BJ (cell line): ENCODE data around the gene PDCL2. TPM values are rescaled to one million over a fixed set of nuclear protein-coding genes. Genes with fewer than 3 reads are reported as not detected.
"Not testable (repeated sequence)": the region's sequence is repeated elsewhere in the genome, so short reads cannot be mapped to it uniquely, and the experiment has no call there.

Experiments used
- CTCF ChIA-PET: fragments of 350-600 bp; formaldehyde crosslinking; extraction: SDS; loops from one replicate; lab custom pipeline; 2021; ENCODE audit warnings: antibody characterized with exemption, inconsistent platforms; lab: Yijun Ruan, JAX
- POLR2A ChIA-PET: fragments of 300-600 bp; sonication (Branson Sonifier 250); formaldehyde crosslinking; extraction: SDS; loops from one replicate; lab custom pipeline; 2021; ENCODE audit warnings: antibody characterized with exemption; lab: Charles Lee
- DNase-seq: peaks from one replicate; pipeline ENCODE4 v3.0.0-alpha.2; 2011; ENCODE audit warnings: low read depth
- H3K27me3 ChIP-seq: 2 replicates; pipeline ENCODE4 v1.6.0; 2011; ENCODE audit warnings: low read length; ENCODE audit not compliant: control insufficient read depth, insufficient read depth
- H3K36me3 ChIP-seq: 2 replicates; pipeline ENCODE4 v1.5.1; 2011; ENCODE audit warnings: low read length; ENCODE audit not compliant: control insufficient read depth, insufficient read depth
- H3K4me3 ChIP-seq: 2 replicates; pipeline ENCODE4 v1.5.1; 2011; ENCODE audit warnings: low read depth, mild to moderate bottlenecking, control low read depth, low read length
- polyA plus RNA-seq: library from polyadenylated mRNA; depleted of rRNA; stranded (reverse); fragments of >200 nt; gene quantifications from 2 replicates; pipeline ENCODE4 v1.2.3, GENCODE V29; 2011
- TF ChIP-seq, protein P1 (sequence below): IDR thresholded peaks from 2 replicates; pipeline ENCODE4 v1.5.1; 2011; ENCODE audit warnings: low read depth, mild to moderate bottlenecking, control low read depth, inconsistent platforms, low read length, moderate library complexity; ENCODE audit not compliant: insufficient read depth

PDCL2 gene
- polyA plus RNA-seq, 1 experiment, result not detected

DNA sequence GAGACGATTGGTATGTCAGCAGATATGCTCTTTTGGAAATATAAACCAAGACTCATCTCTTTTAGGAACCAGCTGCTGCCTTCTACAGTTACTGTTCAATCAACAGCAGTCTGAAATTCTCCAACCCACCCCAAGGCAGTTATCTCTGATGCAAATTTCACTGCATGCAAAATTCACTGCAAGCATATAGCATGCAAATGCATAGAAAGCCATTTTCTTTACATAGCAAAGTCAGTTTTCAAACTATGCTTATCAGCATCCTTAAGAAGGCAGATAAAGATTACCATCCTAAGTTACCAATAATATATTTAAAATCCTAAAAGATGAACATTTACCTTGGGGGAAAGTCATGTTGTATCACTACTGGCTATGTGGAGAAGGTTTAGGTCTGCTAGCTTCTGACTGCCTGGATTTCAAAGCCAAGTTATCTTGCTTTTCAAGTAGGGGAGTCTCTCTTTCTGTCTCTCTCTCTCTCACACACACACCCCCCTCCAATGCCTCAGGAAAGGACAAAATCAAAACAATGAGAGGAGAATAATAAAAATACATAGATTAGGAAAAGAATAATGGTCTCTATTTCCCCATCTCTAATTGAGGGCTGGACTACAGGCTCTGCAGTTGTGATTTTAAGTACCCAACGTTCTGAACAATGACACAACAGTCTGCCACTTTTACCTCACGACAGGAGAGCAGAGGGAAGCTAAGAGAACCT lies 42.5 kb upstream of the PDCL2 start:
- Histone ChIP-seq H3K4me3 (no peak overlapping the region), H3K27me3 (peaks cover 17% of the 10 kb centered on the region), H3K36me3 (no peaks in the 10 kb centered on the region)
- DNase-seq, result no peak
- POLR2A ChIA-PET, result no interaction called here
- CTCF ChIA-PET, result no interaction called here
- TF ChIP-seq, protein P1, sequence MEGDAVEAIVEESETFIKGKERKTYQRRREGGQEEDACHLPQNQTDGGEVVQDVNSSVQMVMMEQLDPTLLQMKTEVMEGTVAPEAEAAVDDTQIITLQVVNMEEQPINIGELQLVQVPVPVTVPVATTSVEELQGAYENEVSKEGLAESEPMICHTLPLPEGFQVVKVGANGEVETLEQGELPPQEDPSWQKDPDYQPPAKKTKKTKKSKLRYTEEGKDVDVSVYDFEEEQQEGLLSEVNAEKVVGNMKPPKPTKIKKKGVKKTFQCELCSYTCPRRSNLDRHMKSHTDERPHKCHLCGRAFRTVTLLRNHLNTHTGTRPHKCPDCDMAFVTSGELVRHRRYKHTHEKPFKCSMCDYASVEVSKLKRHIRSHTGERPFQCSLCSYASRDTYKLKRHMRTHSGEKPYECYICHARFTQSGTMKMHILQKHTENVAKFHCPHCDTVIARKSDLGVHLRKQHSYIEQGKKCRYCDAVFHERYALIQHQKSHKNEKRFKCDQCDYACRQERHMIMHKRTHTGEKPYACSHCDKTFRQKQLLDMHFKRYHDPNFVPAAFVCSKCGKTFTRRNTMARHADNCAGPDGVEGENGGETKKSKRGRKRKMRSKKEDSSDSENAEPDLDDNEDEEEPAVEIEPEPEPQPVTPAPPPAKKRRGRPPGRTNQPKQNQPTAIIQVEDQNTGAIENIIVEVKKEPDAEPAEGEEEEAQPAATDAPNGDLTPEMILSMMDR, result no peak

DNA sequence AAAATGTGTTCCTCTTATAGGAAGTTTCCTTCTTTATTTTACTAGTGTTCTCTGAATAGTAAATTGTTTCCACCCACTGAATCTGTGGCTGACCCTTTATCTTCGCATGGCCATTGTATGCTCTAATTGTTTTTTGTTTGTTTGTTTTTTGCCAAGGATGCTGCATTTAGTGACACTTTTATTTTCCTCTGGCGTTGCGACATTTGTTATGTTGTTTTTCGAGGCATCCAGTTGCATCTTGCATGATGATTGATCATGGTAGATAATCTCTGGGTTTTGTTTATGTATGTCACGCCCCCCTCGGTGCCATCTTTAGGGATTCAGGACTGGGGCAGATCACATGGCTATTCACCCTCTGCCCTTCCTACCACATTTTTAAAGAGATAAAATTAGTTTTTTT lies 41.9 kb upstream of the PDCL2 start:
- Histone ChIP-seq H3K27me3 (peaks cover 17% of the 10 kb centered on the region), H3K36me3 (no peaks in the 10 kb centered on the region), H3K4me3 (no peak overlapping the region)
- ChIA-PET CTCF (no interaction called here), POLR2A (no interaction called here)
- TF ChIP-seq, protein P1, result no peak
- DNase-seq, result no peak

DNA sequence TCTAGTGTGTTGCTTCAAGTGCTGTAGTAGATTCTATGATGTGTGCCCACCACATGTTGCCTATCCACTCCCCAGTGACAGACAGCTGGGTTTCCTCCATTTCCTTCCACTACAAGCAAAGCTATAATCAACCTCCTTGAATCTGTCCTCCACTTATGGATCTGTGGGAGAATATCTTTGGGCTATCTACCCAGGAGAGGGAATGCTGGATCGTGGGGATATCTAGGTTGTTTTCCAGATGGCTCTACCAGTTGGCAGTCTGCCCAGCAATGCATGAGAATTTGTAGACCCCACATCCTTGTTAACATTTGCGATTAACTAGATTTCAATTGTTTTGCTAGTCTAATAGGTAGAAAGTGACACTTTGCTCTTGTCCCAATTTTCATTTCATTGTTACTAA lies 33.8 kb upstream of the PDCL2 start:
- no peak for DNase-seq
- TF ChIP-seq, protein P1, result no peak
- H3K4me3 ChIP-seq, result no peak overlapping the region
- ChIA-PET POLR2A (no interaction called here), CTCF (no interaction called here)
- H3K36me3 ChIP-seq, result no peaks in the 10 kb centered on the region
- H3K27me3 ChIP-seq, result no peaks in the 10 kb centered on the region

DNA sequence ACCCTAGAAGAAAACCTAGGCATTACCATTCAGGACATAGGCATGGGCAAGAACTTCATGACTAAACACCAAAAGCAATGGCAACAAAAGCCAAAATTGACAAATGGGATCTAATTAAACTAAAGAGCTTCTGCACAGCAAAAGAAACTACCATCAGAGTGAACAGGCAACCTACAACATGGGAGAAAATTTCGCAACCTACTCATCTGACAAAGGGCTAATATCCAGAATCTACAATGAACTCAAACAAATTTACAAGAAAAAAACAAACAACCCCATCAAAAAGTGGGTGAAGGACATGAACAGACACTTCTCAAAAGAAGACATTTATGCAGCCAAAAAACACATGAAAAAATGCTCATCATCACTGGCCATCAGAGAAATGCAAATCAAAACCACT lies 32.0 kb upstream of the PDCL2 start:
- not testable (repeated sequence) for DNase-seq

GRCh38 chr4:55618546-55619143 lies 26.6 kb upstream of the PDCL2 start:
- CTCF ChIA-PET, result interaction anchor here (0.6 kb wide), 1 partner anchor 309 kb away, joined by 3 read pairs; no protein-coding TSS in a partner anchor
- no peak for DNase-seq
- Histone ChIP-seq H3K36me3 (no peaks in the 10 kb centered on the region), H3K27me3 (no peaks in the 10 kb centered on the region), H3K4me3 (no peak overlapping the region)
- POLR2A ChIA-PET, result no interaction called here
- TF ChIP-seq, protein P1, result no peak

More for the DNA sequence above, 32.0 kb upstream of the PDCL2 start:
- CTCF ChIA-PET, H3K36me3 ChIP-seq, POLR2A ChIA-PET, H3K27me3 ChIP-seq, H3K4me3 ChIP-seq: not testable (repeated sequence)
